COR-L47 (cell line): Measurements from ENCODE around the gene GJA5.

Experiments
- DNase-seq: peaks from one replicate; lab custom pipeline; 2025; lab: John Stamatoyannopoulos, UW

GJA5 gene

DNA sequence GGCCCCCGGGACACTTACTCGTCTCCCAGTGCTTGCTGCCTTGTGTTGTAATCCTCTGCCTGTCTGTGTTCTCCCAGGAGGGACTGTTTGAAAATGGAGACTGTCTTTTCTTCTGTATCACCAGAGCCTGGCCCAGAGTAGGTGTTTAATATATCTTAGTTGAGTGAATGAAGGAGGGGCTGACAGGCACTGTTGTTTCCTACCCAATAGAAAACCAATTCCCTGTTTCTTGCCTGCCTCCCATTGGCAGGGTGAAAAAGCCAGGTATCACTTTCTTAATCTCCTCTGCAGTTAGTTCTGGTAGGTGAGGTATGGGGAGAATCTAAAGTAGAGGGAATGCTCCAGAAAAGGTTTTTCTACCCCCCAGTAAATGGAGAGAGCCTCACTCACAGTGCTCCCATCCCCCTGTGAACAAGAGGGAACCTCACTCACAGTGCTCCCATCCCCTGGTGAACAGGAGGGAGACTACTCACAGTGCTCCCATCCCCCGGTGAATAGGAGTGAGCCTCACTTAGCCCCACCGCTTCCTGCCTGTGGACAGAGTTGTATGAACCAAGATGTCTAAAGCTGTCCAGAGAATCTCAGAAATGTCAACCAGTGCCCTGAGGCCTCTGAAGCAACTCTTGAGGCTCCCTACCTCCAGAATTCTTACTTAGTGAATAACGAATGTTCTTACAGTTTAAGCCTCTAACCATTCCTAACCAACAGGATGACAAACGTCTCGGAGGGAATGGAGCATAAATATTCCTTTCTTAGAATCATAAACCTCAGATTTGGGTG lies at the start of gene GJA5:
GJA5 (minus strand) TSS at position 122 of the 780 bp plus-strand sequence. CDS start 1,364 bp downstream, outside the sequence.
- DNase-seq: no peak

- DNase-seq: no peak
Observed at GRCh38 chr1:147809236-147809635, 48.8 kb upstream of the GJA5 start.

DNA sequence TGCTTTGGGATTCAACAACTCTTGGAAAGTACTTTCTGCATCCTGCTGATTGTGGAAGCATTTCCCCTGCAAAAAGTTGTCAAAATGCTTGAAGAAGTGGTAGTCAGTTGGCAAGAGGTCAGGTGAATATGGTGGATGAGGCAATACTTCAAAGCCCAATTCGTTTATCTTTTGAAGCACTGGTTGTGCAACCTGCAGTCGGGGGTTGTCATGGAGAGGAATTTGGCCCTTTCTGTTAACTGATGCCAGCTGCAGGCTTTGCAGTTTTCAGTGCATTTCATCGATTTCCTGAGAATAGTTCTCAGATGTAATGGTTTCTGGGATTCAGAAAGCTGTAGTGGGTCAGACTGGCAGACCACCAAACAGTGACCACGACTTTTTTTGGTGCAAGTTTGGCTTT lies 47.6 kb upstream of the GJA5 start:
- DNase-seq: no peak

DNA sequence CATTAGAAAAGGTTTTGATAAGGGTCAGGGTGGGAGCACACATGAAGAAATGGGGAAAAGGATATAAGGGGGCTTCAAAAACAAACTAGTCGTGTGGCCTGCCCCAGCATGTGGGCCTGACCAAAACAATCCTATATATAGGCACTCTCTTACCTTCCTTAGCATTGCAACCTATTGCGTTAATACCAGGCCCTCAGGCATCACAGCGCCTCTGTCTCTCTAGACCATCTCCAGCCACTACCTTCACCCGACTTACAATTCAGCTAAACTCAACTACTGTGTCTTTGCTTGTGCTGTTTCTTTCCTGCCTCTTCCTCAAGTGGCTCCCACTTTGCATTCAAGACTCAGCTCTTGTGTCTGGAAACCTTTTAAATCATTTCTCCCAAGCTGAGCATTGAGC lies 47.0 kb upstream of the GJA5 start:
- no peak for DNase-seq

- no peak for DNase-seq
Observed at GRCh38 chr1:147804942-147805723, 44.7 kb upstream of the GJA5 start.

DNA sequence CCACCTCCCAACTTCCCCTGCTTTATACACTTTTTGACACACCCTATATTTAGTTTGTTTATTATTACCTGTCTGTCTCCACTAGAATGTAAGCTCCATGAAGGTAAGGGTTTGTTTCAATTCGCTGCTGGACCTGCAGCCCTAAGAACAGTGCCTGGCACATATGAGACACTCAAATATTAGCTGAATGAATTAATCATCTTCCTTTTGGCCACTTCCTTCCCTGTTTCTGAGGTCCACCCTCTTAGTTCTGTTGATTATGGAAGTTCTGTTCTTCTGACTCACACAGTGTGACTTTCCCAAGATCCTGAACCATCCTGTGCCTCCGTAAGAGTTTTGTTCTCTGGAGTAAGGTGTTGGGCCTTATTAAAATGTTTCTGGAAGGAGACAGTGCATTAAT lies 40.4 kb upstream of the GJA5 start:
- no peak for DNase-seq

GRCh38 chr1:147798731-147799130 lies 38.3 kb upstream of the GJA5 start:
- DNase-seq: no peak

GRCh38 chr1:147794570-147794969 lies 34.2 kb upstream of the GJA5 start:
- no peak for DNase-seq

DNA sequence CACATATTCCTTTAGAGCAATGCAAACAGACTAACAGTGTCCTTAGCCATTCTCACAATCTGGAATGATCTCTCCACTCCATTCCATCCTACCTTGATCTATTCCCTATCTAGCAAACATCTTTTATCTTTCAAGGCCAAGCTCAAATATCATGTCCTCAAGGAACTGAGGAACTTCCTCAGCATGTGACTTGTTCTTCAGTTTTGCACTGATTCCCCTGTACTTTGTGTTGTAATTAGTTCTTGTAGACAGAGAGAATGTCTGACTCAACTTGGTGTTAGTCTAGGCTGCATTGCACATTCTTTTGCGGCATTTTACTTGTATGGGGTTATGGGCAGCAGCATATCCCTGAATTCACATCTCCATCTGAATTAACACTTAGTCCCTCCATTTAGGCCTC lies 31.5 kb upstream of the GJA5 start:
- DNase-seq: no peak

- no peak for DNase-seq
Observed at GRCh38 chr1:147787765-147788164, 27.4 kb upstream of the GJA5 start.

DNA sequence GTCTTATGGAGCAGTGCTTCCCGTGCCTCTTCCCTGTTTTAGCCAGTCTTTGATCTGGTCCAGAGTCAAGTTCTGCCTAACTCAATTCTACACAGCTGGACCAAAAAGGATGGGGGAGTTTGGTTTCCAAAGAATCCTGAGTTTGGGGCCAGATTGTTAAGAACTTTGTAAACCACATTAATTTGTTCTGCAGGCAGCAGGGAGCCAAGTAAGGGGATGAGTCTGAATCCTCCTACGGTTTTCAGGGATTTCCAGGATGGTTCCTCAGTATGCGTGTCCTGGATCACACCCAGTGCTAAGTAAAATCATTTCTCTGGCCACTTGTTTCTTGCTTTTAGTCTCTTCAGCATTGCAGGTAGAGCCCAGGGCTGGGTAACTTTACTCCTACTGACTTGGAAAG lies 26.1 kb upstream of the GJA5 start:
- DNase-seq: no peak

DNA sequence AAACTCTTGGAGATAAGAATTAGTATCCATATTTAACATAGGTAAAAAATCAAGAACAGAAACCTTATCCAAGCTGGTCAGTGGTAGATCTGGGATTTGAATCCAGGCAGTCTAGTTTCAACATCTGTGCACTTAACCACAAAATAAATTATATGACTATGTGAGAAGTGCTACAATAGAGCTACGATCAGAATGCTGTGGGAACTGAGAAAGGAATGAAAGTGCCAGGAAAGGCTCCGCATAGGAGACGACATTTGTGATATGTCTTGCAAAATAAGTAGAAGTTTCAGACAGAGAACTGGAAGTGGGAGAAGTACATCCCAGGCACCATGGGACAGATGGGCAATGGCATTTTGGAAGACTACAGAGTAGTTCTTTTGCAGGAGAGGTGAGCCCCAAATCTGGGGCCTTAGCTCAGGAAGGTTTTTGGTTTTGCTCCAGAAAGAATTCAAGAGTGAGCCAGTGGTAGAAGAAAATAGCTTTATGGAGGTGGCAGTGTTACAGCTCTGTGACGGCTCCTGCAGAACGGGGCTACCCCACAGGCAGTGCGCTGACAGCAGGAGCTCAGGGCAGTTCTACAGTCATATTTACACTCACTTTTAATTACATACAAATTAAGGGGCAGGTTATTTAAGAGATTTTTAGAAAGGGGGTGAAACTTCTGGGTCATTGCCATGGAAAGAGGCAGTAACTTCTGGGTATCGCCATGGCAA lies 25.5 kb upstream of the GJA5 start:
- DNase-seq: no peak

DNA sequence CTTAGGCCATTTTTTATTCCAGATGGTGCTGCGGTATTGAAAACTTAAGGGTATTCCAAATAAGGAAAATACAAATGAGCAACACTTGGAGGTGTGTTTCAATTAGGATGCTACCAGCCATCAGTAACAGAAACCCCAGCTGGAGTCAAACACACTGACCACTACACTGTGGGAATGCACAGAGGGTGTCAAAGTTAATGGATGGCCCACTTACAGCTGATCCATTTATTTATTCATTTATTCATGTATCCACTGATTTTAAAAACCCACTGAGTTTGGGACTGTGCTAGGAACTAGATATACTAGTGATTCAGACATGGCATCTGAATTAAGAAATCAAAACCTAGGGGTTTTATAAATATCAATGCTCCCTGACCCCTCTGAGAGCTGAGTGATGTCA lies 24.5 kb upstream of the GJA5 start:
- DNase-seq: no peak

DNA sequence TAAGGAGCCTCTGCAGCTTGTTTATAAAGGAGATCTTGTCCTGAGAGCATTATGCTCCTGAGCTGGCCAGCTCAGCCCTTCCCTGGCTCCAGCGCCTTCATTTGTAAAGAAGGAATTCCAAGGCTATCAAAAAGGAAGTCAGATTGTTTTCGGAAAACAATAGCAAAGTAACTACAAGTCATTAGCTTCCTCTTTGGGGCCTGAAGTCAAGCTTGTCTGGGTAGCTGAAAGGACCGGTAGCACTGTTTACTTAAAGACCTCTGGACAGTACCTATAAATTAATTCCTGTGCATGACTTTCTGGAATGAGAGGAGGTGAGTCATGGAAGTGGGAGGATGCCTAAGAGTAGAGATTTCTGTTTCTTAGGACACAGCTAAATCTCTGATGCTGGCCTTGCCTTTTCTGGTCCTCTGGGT lies 20.7 kb upstream of the GJA5 start:
- DNase-seq: no peak

GRCh38 chr1:147777694-147778093 lies 17.3 kb upstream of the GJA5 start:
- DNase-seq: no peak

DNA sequence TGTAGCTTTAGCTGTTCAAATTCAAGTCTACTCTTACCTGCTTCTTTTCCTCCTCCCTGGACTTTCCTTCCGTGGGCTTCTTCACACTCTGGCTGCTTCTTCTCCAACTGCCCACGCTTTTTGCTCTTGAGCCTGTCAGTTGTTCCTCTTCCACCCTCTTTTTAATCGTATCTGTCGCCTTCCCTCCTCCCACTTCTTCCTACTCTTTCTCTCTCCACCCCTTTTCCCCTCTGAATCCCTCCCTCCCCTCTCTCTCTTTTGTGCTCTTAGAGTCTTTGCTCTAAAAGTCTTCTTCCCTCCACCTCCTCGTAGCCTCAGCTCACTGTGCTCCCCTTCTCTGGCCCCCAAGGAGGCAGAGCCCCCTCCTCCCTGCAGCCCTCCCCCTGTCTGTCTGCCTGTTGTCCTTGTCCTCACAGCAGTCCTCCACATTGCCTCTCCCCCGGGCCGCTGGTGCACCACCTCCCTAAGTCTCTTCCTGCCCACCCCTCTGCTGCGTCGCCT lies 12.9 kb upstream of the GJA5 start:
- DNase-seq: no peak

DNA sequence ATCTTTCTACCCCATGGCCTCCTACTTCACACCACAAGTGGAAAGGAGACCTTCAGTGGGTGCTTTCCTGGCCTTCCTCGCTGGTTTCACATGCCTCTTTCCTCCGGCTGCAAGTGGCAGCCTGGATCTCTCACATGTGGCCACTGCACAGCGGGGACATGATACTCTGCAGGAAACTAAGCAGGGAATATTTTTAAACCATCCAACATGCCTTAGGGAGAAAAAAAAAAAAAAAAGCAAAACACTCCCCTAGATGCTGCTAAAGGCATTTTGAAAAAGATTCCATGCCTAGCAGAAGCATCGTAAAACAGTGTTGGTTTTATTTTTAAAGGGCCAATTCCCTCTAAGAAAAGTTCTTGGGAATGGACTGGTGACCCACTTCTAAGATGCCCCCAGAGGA lies 12.2 kb upstream of the GJA5 start:
- no peak for DNase-seq

DNA sequence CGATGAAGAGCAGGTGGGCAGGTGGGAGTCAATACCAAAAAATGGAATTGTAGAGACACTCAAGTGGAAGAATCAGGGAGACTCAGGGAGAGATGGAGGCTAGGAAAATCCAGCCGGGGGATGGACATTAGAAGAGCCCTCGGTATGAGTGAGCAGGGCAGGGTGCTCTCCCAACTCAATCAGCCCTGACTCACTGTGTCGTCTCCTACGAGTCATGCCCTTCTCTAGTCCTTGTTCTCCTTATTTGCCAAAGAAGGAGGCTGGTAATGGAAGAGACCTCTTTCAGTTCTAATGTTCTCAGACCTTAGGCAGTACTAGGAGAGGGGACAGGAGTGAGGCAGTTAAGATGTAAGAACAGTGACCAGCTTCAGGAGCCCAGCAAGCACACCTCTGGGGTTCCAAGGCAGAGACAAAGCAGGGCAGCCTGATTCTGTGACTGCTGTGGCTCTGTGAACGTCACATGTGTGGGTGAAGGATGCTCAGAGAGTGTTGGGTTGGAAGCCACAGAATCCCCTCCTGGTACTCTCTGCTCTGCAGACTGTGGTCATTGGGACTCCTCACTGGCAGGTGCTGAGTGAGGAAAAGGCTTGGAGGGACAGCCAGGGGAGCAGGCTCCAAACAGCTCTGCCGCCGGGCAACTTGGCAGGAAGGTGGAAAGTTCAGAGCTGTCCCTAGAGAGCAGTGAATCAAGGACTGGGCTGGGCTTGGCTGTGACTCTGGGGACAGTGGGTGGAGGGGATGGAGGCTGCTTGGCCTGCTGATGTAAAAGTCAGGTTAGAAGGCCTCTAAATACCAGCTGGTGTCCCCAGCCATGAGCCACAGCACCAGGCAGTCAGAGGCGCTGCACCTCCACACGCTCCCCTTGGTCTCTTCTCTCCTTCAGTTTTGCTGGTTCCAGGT lies 11.1 kb upstream of the GJA5 start:
- no peak for DNase-seq

DNA sequence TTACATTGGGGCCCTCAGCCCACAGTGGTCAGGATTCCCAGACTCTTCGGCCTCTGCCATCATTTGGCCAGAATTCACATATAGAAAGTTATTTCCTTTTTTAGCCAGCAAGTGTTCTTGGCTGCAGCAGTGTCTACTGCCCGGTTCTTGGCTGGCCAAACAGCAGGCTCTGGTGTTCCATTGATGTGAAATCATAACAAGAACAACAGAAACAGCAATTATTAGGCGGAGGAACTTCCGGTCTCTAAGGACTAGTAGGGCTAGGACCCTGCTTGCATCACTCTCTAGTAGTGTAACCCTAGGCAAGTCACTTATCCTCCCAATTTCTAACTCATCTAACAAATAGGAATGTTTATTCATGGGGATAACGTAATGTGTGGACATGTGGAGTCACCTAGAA lies 8.7 kb upstream of the GJA5 start:
- DNase-seq: no peak

DNA sequence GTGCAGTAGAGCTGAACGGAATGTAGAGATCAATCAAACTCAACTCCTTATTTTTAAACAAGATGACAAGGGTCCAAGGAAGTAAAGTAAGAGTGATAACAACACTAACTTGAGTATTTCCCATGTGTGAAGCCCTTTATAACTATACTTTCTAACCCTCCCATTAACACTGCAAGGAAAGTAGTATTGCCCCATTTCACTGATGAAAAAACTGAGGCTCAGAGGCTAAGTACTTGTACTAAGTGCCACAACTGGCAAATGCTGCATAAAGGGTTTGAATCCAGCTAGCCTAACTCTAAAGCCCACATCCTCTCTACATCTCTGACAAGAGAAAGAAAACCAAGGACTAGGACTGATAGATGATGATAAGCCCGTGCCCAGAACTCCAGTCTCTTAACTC lies 8.2 kb upstream of the GJA5 start:
- no peak for DNase-seq

- no peak for DNase-seq
Observed at GRCh38 chr1:147768101-147768500, 7.7 kb upstream of the GJA5 start.
